ENCODE results near the gene IQGAP1. TPM values are rescaled to one million over a fixed set of nuclear protein-coding genes. Genes with fewer than 3 reads are reported as not detected.

Gene IQGAP1
- total RNA-seq, 2 donors from 2014 or later = 185 to 192 TPM

- H3K9me3 Mint-ChIP-seq = no peaks in the 10 kb centered on the region
- peaks cover 0 to 15% of the 10 kb centered on the region in 2 donors for H3K36me3 Mint-ChIP-seq
- H3K27ac Mint-ChIP-seq = no peak overlapping the region
- DNase-seq (ENCODE audit: low spot score in 2 of 2) (no peak), ATAC-seq (no peak)
Observed at GRCh38 chr15:90442423-90442822, 54.4 kb downstream of the IQGAP1 start.

GRCh38 chr15:90449206-90449735 lies 61.2 kb downstream of the IQGAP1 start:
- ATAC-seq (peak in 1 of 2 donors; percentile 34), DNase-seq (ENCODE audit: low spot score in 2 of 2) (no peak)
- peaks cover 21 to 22% of the 10 kb centered on the region in 2 donors for H3K36me3 Mint-ChIP-seq
- H3K27ac Mint-ChIP-seq = no peak overlapping the region
- no peaks in the 10 kb centered on the region for H3K9me3 Mint-ChIP-seq

GRCh38 chr15:90451053-90451850 lies 63.2 kb downstream of the IQGAP1 start:
- DNase-seq (ENCODE audit: low spot score in 2 of 2) = no peak
- ATAC-seq = no peak
- H3K27ac Mint-ChIP-seq = peak overlapping the region in 1 of 2 donors; percentile 31
- no peaks in the 10 kb centered on the region for H3K9me3 Mint-ChIP-seq
- H3K36me3 Mint-ChIP-seq = peaks cover 24 to 26% of the 10 kb centered on the region in 2 donors

- ATAC-seq (no peak), DNase-seq (ENCODE audit: low spot score in 2 of 2) (no peak)
- peaks cover 31 to 46% of the 10 kb centered on the region in 2 donors for H3K36me3 Mint-ChIP-seq
- H3K9me3 Mint-ChIP-seq = no peaks in the 10 kb centered on the region
- H3K27ac Mint-ChIP-seq = no peak overlapping the region
Observed at GRCh38 chr15:90456236-90456635, 68.2 kb downstream of the IQGAP1 start.

GRCh38 chr15:90458061-90458460 lies 70.0 kb downstream of the IQGAP1 start:
- peak overlapping the region in 1 of 2 donors; percentile 39 for H3K27ac Mint-ChIP-seq
- no peak for DNase-seq (ENCODE audit: low spot score in 2 of 2)
- no peaks in the 10 kb centered on the region for H3K9me3 Mint-ChIP-seq
- no peak for ATAC-seq
- H3K36me3 Mint-ChIP-seq = peaks cover 31 to 37% of the 10 kb centered on the region in 2 donors

- H3K36me3 Mint-ChIP-seq = peaks cover 24 to 31% of the 10 kb centered on the region in 2 donors
- H3K9me3 Mint-ChIP-seq = no peaks in the 10 kb centered on the region
- no peak for ATAC-seq
- peak overlapping the region in 1 of 2 donors; percentile 60 for H3K27ac Mint-ChIP-seq
- DNase-seq (ENCODE audit: low spot score in 2 of 2) = no peak
Observed at GRCh38 chr15:90459368-90459767, 71.3 kb downstream of the IQGAP1 start.

GRCh38 chr15:90460142-90460824 lies 72.2 kb downstream of the IQGAP1 start:
- no peaks in the 10 kb centered on the region for H3K9me3 Mint-ChIP-seq
- peaks cover 20 to 29% of the 10 kb centered on the region in 2 donors for H3K36me3 Mint-ChIP-seq
- ATAC-seq (no peak), DNase-seq (ENCODE audit: low spot score in 2 of 2) (no peak)
- H3K27ac Mint-ChIP-seq = peak overlapping the region; percentile 38 to 60

- H3K36me3 Mint-ChIP-seq = peaks cover 34 to 37% of the 10 kb centered on the region in 2 donors
- no peaks in the 10 kb centered on the region for H3K9me3 Mint-ChIP-seq
- no peak for DNase-seq (ENCODE audit: low spot score in 2 of 2)
- no peak for ATAC-seq
- peak overlapping the region in 1 of 2 donors; percentile 51 for H3K27ac Mint-ChIP-seq
Observed at GRCh38 chr15:90463381-90463780, 75.3 kb downstream of the IQGAP1 start.

- no peak for DNase-seq (ENCODE audit: low spot score in 2 of 2)
- Mint-ChIP-seq H3K27ac (peak overlapping the region in 1 of 2 donors; percentile 24), H3K9me3 (no peaks in the 10 kb centered on the region), H3K36me3 (peaks cover 18 to 20% of the 10 kb centered on the region in 2 donors)
- ATAC-seq = peak; percentile 64 to 84
Observed at GRCh38 chr15:90465140-90465929, 77.3 kb downstream of the IQGAP1 start.

- DNase-seq (ENCODE audit: low spot score in 2 of 2) (no peak), ATAC-seq (no peak)
- Mint-ChIP-seq H3K27ac (peak overlapping the region in 1 of 2 donors; percentile 24), H3K9me3 (no peaks in the 10 kb centered on the region), H3K36me3 (peaks cover 14 to 20% of the 10 kb centered on the region in 2 donors)
Observed at GRCh38 chr15:90465930-90466567, 78.0 kb downstream of the IQGAP1 start.

- Mint-ChIP-seq H3K27ac (peak overlapping the region; percentile 3 to 27), H3K36me3 (peaks cover 20 to 32% of the 10 kb centered on the region in 2 donors)
- no peak for ATAC-seq
Observed at GRCh38 chr15:90469723-90470122, 81.7 kb downstream of the IQGAP1 start.

GRCh38 chr15:90470453-90470852 lies 82.4 kb downstream of the IQGAP1 start:
- ATAC-seq = no peak
- H3K9me3 Mint-ChIP-seq = no peaks in the 10 kb centered on the region
- H3K36me3 Mint-ChIP-seq = peaks cover 20 to 31% of the 10 kb centered on the region in 2 donors
- no peak for DNase-seq (ENCODE audit: low spot score in 2 of 2)
- peak overlapping the region; percentile 27 to 70 for H3K27ac Mint-ChIP-seq

More at GRCh38 chr15:90469723-90470122, 81.7 kb downstream of the IQGAP1 start:
- no peak for DNase-seq (ENCODE audit: low spot score in 2 of 2)
- no peaks in the 10 kb centered on the region for H3K9me3 Mint-ChIP-seq

- ATAC-seq (no peak), DNase-seq (ENCODE audit: low spot score in 2 of 2) (no peak)
- H3K9me3 Mint-ChIP-seq = no peaks in the 10 kb centered on the region
- H3K27ac Mint-ChIP-seq = peak overlapping the region; percentile 10 to 70
- H3K36me3 Mint-ChIP-seq = peaks cover 15 to 24% of the 10 kb centered on the region in 2 donors
Observed at GRCh38 chr15:90471126-90471525, 83.1 kb downstream of the IQGAP1 start.

- H3K36me3 Mint-ChIP-seq = peaks cover 17 to 23% of the 10 kb centered on the region in 2 donors
- H3K27ac Mint-ChIP-seq = no peak overlapping the region
Observed at GRCh38 chr15:90471769-90472168, 83.7 kb downstream of the IQGAP1 start.

GRCh38 chr15:90478846-90479481 lies 90.9 kb downstream of the IQGAP1 start:
- no peak for DNase-seq (ENCODE audit: low spot score in 2 of 2)
- ATAC-seq = peak; percentile 39 to 54
- peak overlapping the region in 1 of 2 donors; percentile 32 for H3K27ac Mint-ChIP-seq
- H3K9me3 Mint-ChIP-seq = no peaks in the 10 kb centered on the region
- peaks cover 12 to 53% of the 10 kb centered on the region in 2 donors for H3K36me3 Mint-ChIP-seq

More at GRCh38 chr15:90471769-90472168, 83.7 kb downstream of the IQGAP1 start:
- no peak for ATAC-seq
- DNase-seq (ENCODE audit: low spot score in 2 of 2) = no peak
- no peaks in the 10 kb centered on the region for H3K9me3 Mint-ChIP-seq

All from activated naive CD4-positive, alpha-beta T cell treated with anti-CD3 and anti-CD28 coated beads, Interleukin-2, amount 50 U/mL, for 72 hours (primary cell).